GM21576 (cell line): ENCODE measurements around the gene LRRC39.
"Not testable (repeated sequence)": the region's sequence is repeated elsewhere in the genome, so short reads cannot be mapped to it uniquely, and the experiment has no call there.

Experiments used
- ATAC-seq: cut with Tn5 transposase; IDR thresholded peaks from one replicate; pipeline ENCODE4 v1.9.1; 2021; ENCODE audit warnings: mild to moderate bottlenecking, moderate library complexity; ENCODE audit not compliant: unreplicated experiment

The LRRC39 gene

DNA sequence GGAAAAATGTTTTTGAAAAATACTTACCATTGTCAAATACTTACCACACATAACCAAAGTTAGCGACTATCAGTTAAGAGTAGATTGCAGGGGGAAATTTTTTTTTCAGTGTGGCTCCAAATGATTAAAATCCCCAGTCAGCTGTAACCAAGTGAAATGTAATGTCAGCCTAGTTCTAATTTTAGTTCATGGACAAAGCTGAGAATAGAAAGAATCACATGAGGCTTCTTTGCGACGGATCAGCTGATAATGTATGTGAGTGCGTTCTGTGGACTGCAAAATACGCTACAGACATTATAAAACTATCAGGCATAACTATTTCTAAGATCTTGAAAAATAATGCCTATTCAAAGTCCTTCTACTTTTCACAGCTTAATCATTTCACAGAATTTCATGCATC, at the start of gene LRRC39:
LRRC39 (minus strand) TSS at position 166 of the 400 bp plus-strand sequence. CDS start 9,740 bp downstream, outside the sequence.
- no peak for ATAC-seq

- ATAC-seq, result no peak
Measured at GRCh38 chr1:100222428-100222827, 44.4 kb upstream of the LRRC39 start.

DNA sequence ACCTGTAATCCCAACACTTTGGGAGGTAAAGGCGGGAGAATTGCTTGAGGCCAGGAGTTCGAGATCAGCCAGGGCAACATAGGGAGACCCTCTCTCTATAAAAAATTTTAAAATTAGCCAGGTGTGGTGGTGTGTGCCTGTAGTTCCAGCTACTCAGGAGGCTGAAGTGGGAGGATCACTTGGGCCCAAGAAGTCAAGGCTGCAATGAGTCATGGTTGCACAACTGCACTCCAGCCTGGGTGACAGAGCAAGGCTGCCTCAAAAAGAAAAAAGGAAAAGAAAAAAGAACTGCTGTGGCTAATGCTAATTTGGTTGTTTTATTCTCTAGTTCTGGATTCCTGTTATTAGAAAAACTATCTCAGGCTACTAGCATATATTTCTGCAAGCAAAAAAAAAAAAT, 41.8 kb upstream of the LRRC39 start:
- no peak for ATAC-seq

- ATAC-seq, result no peak
Measured at GRCh38 chr1:100219457-100219856, 41.4 kb upstream of the LRRC39 start.

DNA sequence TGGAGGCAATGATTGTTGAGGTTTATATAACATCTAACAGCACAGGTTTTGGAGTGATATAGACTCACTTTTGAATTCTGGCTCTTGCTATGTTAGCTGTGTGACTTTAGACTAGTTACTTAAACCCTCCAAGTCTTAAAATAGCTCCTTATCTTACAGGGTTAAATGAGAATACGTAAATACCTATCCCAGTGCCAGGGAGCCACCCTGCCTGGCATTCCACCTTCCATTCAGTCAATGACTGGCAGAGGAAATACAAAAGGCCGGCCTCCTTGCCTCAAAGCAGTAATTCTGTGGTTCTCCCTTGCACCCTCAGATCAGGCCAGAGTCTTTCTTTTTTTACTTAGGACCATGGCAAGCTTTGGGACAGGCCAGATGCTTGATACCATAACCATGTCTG, 39.8 kb upstream of the LRRC39 start:
- ATAC-seq, result no peak

DNA sequence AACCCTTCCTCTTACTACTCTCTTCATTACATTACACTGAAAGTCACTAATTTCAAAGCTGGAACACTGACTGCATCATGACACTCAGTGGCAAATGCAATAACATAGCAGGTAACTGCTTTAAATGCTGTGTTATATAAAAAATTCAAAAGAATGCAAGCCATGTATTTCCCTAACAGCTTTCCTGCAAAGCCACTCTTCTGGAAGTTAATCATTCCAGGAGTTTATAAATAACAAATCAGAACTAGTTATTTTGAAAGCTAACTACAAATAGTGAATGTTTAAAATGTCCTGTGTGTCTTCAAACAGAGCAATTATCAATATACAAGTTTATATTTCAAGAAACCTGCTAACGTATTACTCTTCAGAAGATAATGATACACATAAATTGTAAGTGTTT, 37.0 kb upstream of the LRRC39 start:
- ATAC-seq, result no peak

- no peak for ATAC-seq
Measured at GRCh38 chr1:100213141-100213540, 35.1 kb upstream of the LRRC39 start.

DNA sequence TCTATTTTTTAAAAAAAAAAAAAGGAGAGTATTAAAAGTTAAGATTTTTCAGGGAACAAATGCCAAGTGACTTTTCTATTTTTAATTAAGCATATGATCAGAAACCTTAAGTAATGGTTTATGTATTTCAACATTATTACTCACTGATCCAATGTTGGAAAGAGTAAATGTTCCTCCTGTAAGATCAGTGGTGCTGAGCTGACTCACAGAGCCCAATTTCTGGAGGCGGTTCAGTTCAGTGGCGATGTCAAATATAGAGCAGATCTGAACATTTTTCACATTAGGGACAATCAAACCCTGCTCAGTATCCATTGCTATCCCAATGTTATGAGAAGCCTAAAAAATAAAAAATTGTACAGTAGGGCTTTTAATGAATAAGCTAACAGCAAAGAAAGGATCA, 28.2 kb upstream of the LRRC39 start:
- no peak for ATAC-seq

- ATAC-seq, result not testable (repeated sequence)
Measured at GRCh38 chr1:100205593-100205992, 27.5 kb upstream of the LRRC39 start.

- not testable (repeated sequence) for ATAC-seq
Measured at GRCh38 chr1:100205103-100205502, 27.0 kb upstream of the LRRC39 start.

DNA sequence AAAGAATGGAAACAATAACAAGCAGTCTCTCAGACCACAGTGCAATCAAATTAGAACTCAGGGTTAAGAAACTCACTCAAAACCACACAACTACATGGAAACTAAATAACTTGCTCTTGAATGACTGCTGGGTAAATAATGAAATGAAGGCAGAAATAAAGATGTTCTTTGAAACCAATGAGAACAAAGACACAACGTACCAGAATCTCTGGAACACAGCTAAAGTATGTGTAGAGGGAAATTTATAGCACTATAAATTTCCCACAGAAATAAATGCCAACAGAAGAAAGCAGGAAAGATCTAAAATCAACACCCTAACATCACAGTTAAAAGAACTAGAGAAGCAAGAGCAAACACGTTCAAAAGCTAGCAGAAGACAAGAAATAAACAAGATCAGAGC, 24.6 kb upstream of the LRRC39 start:
- ATAC-seq, result not testable (repeated sequence)

DNA sequence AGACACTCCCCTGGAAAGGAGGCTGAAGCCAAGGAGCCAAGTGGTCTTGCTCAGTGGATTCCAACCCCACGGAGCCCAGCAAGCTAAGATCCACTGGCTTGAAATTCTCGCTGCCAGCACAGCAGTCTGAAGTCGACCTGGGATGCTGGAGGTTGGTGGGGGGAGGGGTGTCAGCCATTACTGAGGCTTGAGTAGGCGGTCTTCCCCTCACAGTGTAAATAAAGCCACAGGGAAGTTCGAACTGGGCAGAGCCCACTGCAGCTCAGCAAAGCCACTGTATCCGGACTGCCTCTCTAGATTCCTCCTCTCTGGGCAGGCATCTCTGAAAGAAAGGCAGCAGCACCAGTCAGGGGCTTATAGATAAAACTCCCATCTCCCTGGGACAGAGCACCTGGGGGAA, 22.0 kb upstream of the LRRC39 start:
- not testable (repeated sequence) for ATAC-seq

DNA sequence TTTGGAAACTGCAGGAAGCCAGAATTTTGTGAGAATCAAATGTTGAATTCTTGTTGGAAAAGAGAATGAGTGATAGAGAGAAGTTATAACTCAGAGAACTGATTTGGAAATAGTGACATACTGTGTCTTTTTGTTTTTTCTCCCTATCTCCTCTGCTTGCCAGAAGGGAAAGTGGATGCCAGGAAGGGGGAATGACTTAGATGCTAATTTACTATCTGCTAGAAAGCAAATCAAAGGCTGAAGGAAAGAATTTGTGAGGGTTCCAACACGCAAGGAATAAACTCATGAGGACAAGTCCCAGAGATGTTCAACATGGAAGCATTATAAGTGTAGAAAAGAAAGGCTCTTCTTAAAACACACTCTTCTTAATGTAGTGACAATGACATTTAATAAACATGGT, 20.5 kb upstream of the LRRC39 start:
- ATAC-seq, result no peak

DNA sequence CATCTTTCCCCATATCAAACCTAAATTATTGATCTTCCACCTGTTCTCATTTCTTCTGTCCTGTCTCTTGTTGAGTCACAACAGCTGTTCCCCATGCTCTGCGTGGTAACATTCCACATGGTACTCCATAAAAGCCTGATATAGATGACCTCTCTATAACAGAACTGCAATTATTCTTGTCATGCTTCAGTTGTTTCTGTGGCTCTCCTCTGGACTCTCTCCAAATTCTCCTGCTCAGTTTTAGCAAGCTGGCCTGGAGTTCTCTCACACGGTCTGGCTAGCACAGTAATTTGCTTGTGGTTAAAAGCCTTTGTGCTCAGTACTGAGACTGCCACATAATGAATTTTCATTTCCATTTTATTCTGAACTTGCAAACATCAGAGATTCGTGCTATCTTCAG, 10.6 kb upstream of the LRRC39 start:
- ATAC-seq, result no peak

DNA sequence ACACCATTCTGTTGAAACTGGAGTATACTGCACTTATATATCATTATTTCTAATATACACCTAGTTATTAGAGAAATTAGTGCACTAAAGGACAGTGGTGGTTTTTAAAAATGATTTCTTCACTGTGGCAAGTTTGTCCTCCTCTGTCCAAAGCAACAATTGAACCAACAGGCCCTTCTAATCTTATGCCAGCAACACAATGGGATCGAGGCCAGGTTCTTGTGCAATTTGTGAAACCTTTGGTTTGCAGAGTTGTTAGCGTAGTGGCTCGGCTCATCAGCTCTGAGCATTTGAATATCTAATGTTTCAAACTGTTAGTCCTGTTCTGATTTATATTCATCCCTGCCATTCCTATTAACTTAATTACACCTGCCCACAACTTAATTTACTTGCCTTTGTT, 9.9 kb upstream of the LRRC39 start:
- ATAC-seq, result no peak

- ATAC-seq, result peak; percentile 81
Measured at GRCh38 chr1:100184536-100184935, 6.5 kb upstream of the LRRC39 start.

DNA sequence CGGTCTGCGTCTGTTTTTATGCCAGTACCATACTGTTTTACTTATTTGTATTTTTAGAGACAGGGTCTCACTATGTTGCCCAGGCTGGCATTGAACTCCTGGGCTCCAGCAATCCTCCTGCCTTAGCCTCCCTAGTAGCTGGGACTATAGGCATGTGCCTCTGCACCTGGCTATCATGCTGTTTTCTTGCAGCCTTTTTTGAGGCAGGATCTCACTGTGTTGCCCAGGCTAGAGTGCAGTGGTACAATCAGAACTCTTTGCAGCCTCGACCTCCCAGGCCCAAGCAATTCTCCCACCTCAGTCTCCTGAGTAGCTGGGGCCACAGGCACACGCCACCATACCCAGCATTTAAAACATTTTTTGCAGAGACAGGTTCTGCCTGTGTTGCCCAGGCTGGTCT, 5.3 kb upstream of the LRRC39 start:
- ATAC-seq, result no peak

- ATAC-seq, result no peak
Measured at GRCh38 chr1:100177295-100178041, 588 bp downstream of the LRRC39 start.

DNA sequence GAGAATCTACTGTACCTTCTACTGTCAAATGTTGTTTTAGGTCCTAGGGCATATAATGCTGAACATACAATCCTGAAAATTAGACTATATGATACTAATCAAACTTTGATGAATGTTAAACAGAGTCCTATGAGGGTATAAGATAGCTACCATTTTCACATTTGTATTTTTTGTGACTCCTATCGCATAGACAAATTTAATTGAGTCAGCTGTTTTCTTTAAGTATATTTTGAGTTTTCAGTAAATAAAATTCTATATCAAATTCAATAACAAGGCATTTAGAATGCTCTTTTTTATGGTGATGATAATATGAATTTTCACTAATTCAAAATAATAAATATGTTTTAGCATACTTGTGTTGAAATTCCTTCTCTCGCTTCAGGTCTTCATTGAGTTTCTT, 10.0 kb downstream of the LRRC39 start:
- no peak for ATAC-seq

GRCh38 chr1:100164702-100165101, 13.4 kb downstream of the LRRC39 start:
- ATAC-seq, result no peak

- no peak for ATAC-seq
Measured at GRCh38 chr1:100164216-100164615, 13.8 kb downstream of the LRRC39 start.

GRCh38 chr1:100162881-100163280, 15.2 kb downstream of the LRRC39 start:
- no peak for ATAC-seq

GRCh38 chr1:100152271-100152670, 25.8 kb downstream of the LRRC39 start:
- ATAC-seq, result peak; percentile 96
